Endodermal cell (in vitro differentiated cells): ENCODE results near the gene LDLRAD4. TPM values are rescaled to one million over a fixed set of nuclear protein-coding genes. Genes with fewer than 3 reads are reported as not detected.

Experiments used
- DNase-seq: peaks from one replicate; pipeline ENCODE4 v3.0.0-alpha.2; 2017
- H3K27ac ChIP-seq: 2 replicates; pipeline ENCODE4 v1.5.1; 2013; ENCODE audit warnings: mild to moderate bottlenecking, low read depth, low read length, moderate library complexity
- H3K27me3 ChIP-seq: 2 replicates; pipeline ENCODE4 v1.6.1; 2013; ENCODE audit warnings: mild to moderate bottlenecking, low read length, moderate library complexity; ENCODE audit not compliant: insufficient read depth, control insufficient read depth, poor library complexity, severe bottlenecking
- H3K36me3 ChIP-seq: 2 replicates; pipeline ENCODE4 v1.7.0; 2013; ENCODE audit warnings: mild to moderate bottlenecking, low read length, moderate library complexity; ENCODE audit not compliant: control insufficient read depth, insufficient read depth
- H3K4me1 ChIP-seq: one replicate; pipeline ENCODE4 v1.7.0; 2013; ENCODE audit warnings: low read length; ENCODE audit not compliant: control insufficient read depth, insufficient read depth
- H3K4me3 ChIP-seq: 2 replicates; pipeline ENCODE4 v1.5.1; 2013; ENCODE audit warnings: mild to moderate bottlenecking, low read length, moderate library complexity
- H3K9ac ChIP-seq: 2 replicates; pipeline ENCODE4 v1.6.1; 2013; ENCODE audit warnings: mild to moderate bottlenecking, low read length, moderate library complexity; ENCODE audit not compliant: poor library complexity, severe bottlenecking; ENCODE audit errors: extremely low read depth
- H3K9me3 ChIP-seq: 2 replicates; pipeline ENCODE4 v1.6.1; 2013; ENCODE audit warnings: mild to moderate bottlenecking, low read length, moderate library complexity; ENCODE audit not compliant: control insufficient read depth
- H3K27ac Mint-ChIP-seq: 2 replicates; pipeline ENCODE4 v1.8.0; 2020; ENCODE audit warnings: mixed read lengths
- H3K27me3 Mint-ChIP-seq: 2 replicates; pipeline ENCODE4 v1.8.0; 2021; ENCODE audit warnings: mild to moderate bottlenecking, mixed read lengths; ENCODE audit not compliant: insufficient read depth
- H3K36me3 Mint-ChIP-seq: 2 replicates; pipeline ENCODE4 v1.8.0; 2020; ENCODE audit warnings: low read depth, mixed read lengths
- H3K4me1 Mint-ChIP-seq: 2 replicates; pipeline ENCODE4 v1.8.0; 2020; ENCODE audit warnings: mixed read lengths
- H3K4me3 Mint-ChIP-seq: 2 replicates; pipeline ENCODE4 v1.8.0; 2020; ENCODE audit warnings: mild to moderate bottlenecking, moderate library complexity, mixed read lengths
- H3K9me3 Mint-ChIP-seq: 2 replicates; pipeline ENCODE4 v1.8.0; 2020; ENCODE audit warnings: mild to moderate bottlenecking, mixed read lengths
- CTCF ChIP-seq: fragments of 200-600 bp; sonication (generic); conservative IDR thresholded peaks from 2 replicates; pipeline ENCODE4 v1.5.0; 2021; ENCODE audit warnings: antibody characterized with exemption, mild to moderate bottlenecking
- WGBS, 2 experiments: methylation state at CpG; one replicate each; pipeline versions ENCODE4 v1.1.5 to v1.1.7; 2013; ENCODE audit warnings: missing lambda C conversion rate in 2 of 2, mixed read lengths in 1 of 2; ENCODE audit not compliant: insufficient coverage in 1 of 2, insufficient read length in 1 of 2; 5-methylcytosine and 5-hydroxymethylcytosine counted together
- total RNA-seq, 2 donors: library from RNA; stranded (reverse); fragmentation: NEBNext Ultra II Directional in 1 of 2; extraction: Animal tissue kit (Norgen Biotek cat#: 25700) in 1 of 2; gene quantifications; 2 replicates in 1 of 2; 3 replicates in 1 of 2; pipeline ENCODE4 v1.2.1, GENCODE V29; 2021

The LDLRAD4 gene
- total RNA-seq, 2 donors from 2014 or later = 14.9 to 15.1 TPM

GRCh38 chr18:13283746-13284145 is 65.2 kb downstream of the LDLRAD4 start:
- H3K27ac Mint-ChIP-seq = no peak overlapping the region
- peaks cover 11% of the 10 kb centered on the region for H3K9me3 Mint-ChIP-seq
- H3K4me1 ChIP-seq = peaks cover 11% of the 10 kb centered on the region
- no peak overlapping the region for H3K4me3 Mint-ChIP-seq
- H3K4me3 ChIP-seq = no peak overlapping the region
- H3K36me3 ChIP-seq = no peaks in the 10 kb centered on the region
- no peak for TF ChIP-seq CTCF
- H3K9ac ChIP-seq = no peak overlapping the region
- peaks cover under 1% of the 10 kb centered on the region for H3K27me3 Mint-ChIP-seq
- DNase-seq = no peak
- no peak overlapping the region for H3K27ac ChIP-seq
- WGBS, 2 experiments = 88 to 95% methylated on average over 7 of the region's 7 CpGs
- H3K9me3 ChIP-seq = peaks cover 8% of the 10 kb centered on the region
- peaks cover 19% of the 10 kb centered on the region for H3K36me3 Mint-ChIP-seq
- H3K27me3 ChIP-seq = no peaks in the 10 kb centered on the region
- H3K4me1 Mint-ChIP-seq = peaks cover 41% of the 10 kb centered on the region

GRCh38 chr18:13284330-13285027 is 65.9 kb downstream of the LDLRAD4 start:
- Histone ChIP-seq H3K36me3 (no peaks in the 10 kb centered on the region), H3K27me3 (no peaks in the 10 kb centered on the region), H3K9ac (no peak overlapping the region), H3K9me3 (peaks cover 8% of the 10 kb centered on the region), H3K27ac (no peak overlapping the region), H3K4me1 (peaks cover 11% of the 10 kb centered on the region), H3K4me3 (no peak overlapping the region)
- H3K27ac Mint-ChIP-seq = peak overlapping the region; percentile 3
- peaks cover 11% of the 10 kb centered on the region for H3K9me3 Mint-ChIP-seq
- H3K4me3 Mint-ChIP-seq = no peak overlapping the region
- peaks cover 17% of the 10 kb centered on the region for H3K36me3 Mint-ChIP-seq
- WGBS, 2 experiments = 93 to 97% methylated on average over 6 to 22 of the region's 22 CpGs
- H3K4me1 Mint-ChIP-seq = peaks cover 35% of the 10 kb centered on the region
- no peak for DNase-seq
- no peak for TF ChIP-seq CTCF
- no peaks in the 10 kb centered on the region for H3K27me3 Mint-ChIP-seq

- whole genome bisulfite sequencing, 2 experiments = 94 to 96% methylated on average over 3 to 4 of the region's 4 CpGs
- H3K27ac Mint-ChIP-seq = no peak overlapping the region
- Histone ChIP-seq H3K4me3 (no peak overlapping the region), H3K4me1 (peaks cover 5% of the 10 kb centered on the region), H3K27ac (no peak overlapping the region), H3K36me3 (no peaks in the 10 kb centered on the region), H3K9me3 (peaks cover 8% of the 10 kb centered on the region), H3K27me3 (no peaks in the 10 kb centered on the region), H3K9ac (no peak overlapping the region)
- no peak for DNase-seq
- H3K27me3 Mint-ChIP-seq = no peaks in the 10 kb centered on the region
- H3K9me3 Mint-ChIP-seq = peaks cover 11% of the 10 kb centered on the region
- peaks cover 17% of the 10 kb centered on the region for H3K36me3 Mint-ChIP-seq
- TF ChIP-seq CTCF = no peak
- no peak overlapping the region for H3K4me3 Mint-ChIP-seq
- H3K4me1 Mint-ChIP-seq = peaks cover 26% of the 10 kb centered on the region
Measured at GRCh38 chr18:13285874-13286273, 67.3 kb downstream of the LDLRAD4 start.
